Measurements from ENCODE around the gene ELOVL2.

ELOVL2 gene

GRCh38 chr6:10964684-10965083, 79.4 kb downstream of the ELOVL2 start:
- Histone ChIP-seq H3K27me3 (no peaks in the 10 kb centered on the region), H3K4me1 (no peaks in the 10 kb centered on the region), H3K36me3 (no peaks in the 10 kb centered on the region), H3K27ac (no peak overlapping the region), H3K9me3 (peaks cover 0 to 17% (median 0%) of the 10 kb centered on the region in 3 donors), H3K4me3 (no peak overlapping the region)
- no peak for DNase-seq
- no peak for TF ChIP-seq CTCF (IDR thresholded peaks at IDR 0.05)
- intact Hi-C loops (cut with DNase I; ENCODE audit: low total_unique reads), result no loop called here

GRCh38 chr6:10963113-10963512, 81.0 kb downstream of the ELOVL2 start:
- H3K27ac ChIP-seq, result no peak overlapping the region
- intact Hi-C loops (cut with DNase I; ENCODE audit: low total_unique reads), result no loop called here
- no peak for TF ChIP-seq CTCF (IDR thresholded peaks at IDR 0.05)
- no peak overlapping the region for H3K4me3 ChIP-seq
- no peaks in the 10 kb centered on the region for H3K4me1 ChIP-seq
- no peaks in the 10 kb centered on the region for H3K36me3 ChIP-seq
- H3K9me3 ChIP-seq, result peaks cover 0 to 17% (median 0%) of the 10 kb centered on the region in 3 donors
- no peak for DNase-seq
- H3K27me3 ChIP-seq, result no peaks in the 10 kb centered on the region

- H3K27ac ChIP-seq, result no peak overlapping the region
- no peak for TF ChIP-seq CTCF (IDR thresholded peaks at IDR 0.05)
These were observed 81.4 kb downstream of the ELOVL2 start for GRCh38 chr6:10962673-10963072.

GRCh38 chr6:10961837-10962236, 82.3 kb downstream of the ELOVL2 start:
- no peak for DNase-seq
- peaks cover 0 to 17% (median 0%) of the 10 kb centered on the region in 3 donors for H3K9me3 ChIP-seq
- no peaks in the 10 kb centered on the region for H3K27me3 ChIP-seq
- no peak for TF ChIP-seq CTCF (IDR thresholded peaks at IDR 0.05)
- H3K36me3 ChIP-seq, result no peaks in the 10 kb centered on the region
- H3K4me1 ChIP-seq, result no peaks in the 10 kb centered on the region
- no peak overlapping the region for H3K27ac ChIP-seq
- H3K4me3 ChIP-seq, result no peak overlapping the region
- intact Hi-C loops (cut with DNase I; ENCODE audit: low total_unique reads), result no loop called here

More at GRCh38 chr6:10962673-10963072, 81.4 kb downstream of the ELOVL2 start:
- DNase-seq, result no peak
- Histone ChIP-seq H3K9me3 (peaks cover 0 to 17% (median 0%) of the 10 kb centered on the region in 3 donors), H3K4me1 (no peaks in the 10 kb centered on the region), H3K36me3 (no peaks in the 10 kb centered on the region), H3K4me3 (no peak overlapping the region), H3K27me3 (no peaks in the 10 kb centered on the region)
- intact Hi-C loops (cut with DNase I; ENCODE audit: low total_unique reads), result no loop called here

GRCh38 chr6:10960171-10960570, 83.9 kb downstream of the ELOVL2 start:
- no peak for TF ChIP-seq CTCF (IDR thresholded peaks at IDR 0.05)
- no peaks in the 10 kb centered on the region for H3K36me3 ChIP-seq
- H3K27ac ChIP-seq, result no peak overlapping the region
- H3K27me3 ChIP-seq, result no peaks in the 10 kb centered on the region
- intact Hi-C loops (cut with DNase I; ENCODE audit: low total_unique reads), result no loop called here
- no peak for DNase-seq
- H3K9me3 ChIP-seq, result peaks cover 0 to under 1% (median 0%) of the 10 kb centered on the region in 3 donors
- H3K4me3 ChIP-seq, result no peak overlapping the region
- H3K4me1 ChIP-seq, result no peaks in the 10 kb centered on the region

GRCh38 chr6:10957414-10957886, 86.7 kb downstream of the ELOVL2 start:
- no peak for TF ChIP-seq CTCF (IDR thresholded peaks at IDR 0.05)
- Histone ChIP-seq H3K4me3 (no peak overlapping the region), H3K27ac (no peak overlapping the region), H3K9me3 (no peaks in the 10 kb centered on the region), H3K27me3 (no peaks in the 10 kb centered on the region), H3K4me1 (no peaks in the 10 kb centered on the region), H3K36me3 (no peaks in the 10 kb centered on the region)
- intact Hi-C loops (cut with DNase I; ENCODE audit: low total_unique reads), result loop anchor here (10.0 kb wide), 1 partner anchor 107 kb away; no protein-coding TSS in a partner anchor
- no peak for DNase-seq

Data from tibial artery (tissue), 4 donors.